IMR-90 (cell line): ENCODE results near the gene NPAS2.

Experiments used
- CHD1 ChIP-seq: IDR thresholded peaks from 2 replicates; pipeline ENCODE4 v1.6.1; 2012; ENCODE audit warnings: low read depth, low read length, improper control_type of control experiment
- CTCF ChIP-seq: conservative IDR thresholded peaks from 2 replicates; pipeline ENCODE4 v1.5.1; 2012; ENCODE audit warnings: mild to moderate bottlenecking, low read depth, low read length, improper control_type of control experiment
- POLR2A ChIP-seq: IDR thresholded peaks from 2 replicates; pipeline ENCODE4 v1.6.1; 2012; ENCODE audit warnings: mild to moderate bottlenecking, low read depth, low read length
- RAD21 ChIP-seq: IDR thresholded peaks from 2 replicates; pipeline ENCODE4 v1.6.1; 2012; ENCODE audit warnings: low read length, improper control_type of control experiment
- RFX5 ChIP-seq: IDR thresholded peaks from 2 replicates; pipeline ENCODE4 v1.8.0; 2012; ENCODE audit warnings: low read depth, mild to moderate bottlenecking, low read length, moderate library complexity

- TF ChIP-seq RFX5 (no peak), CTCF (no peak), RAD21 (no peak), CHD1 (no peak), POLR2A (no peak)
These were observed 41.4 kb downstream of the NPAS2 start for GRCh38 chr2:100861340-100861739.
